ENCODE results near the gene USP27X. TPM values are rescaled to one million over a fixed set of nuclear protein-coding genes. Genes with fewer than 3 reads are reported as not detected.

Gene USP27X
- total and polyA plus RNA-seq, 2 donors = 2.5 to 2.9 TPM

Other genes starting within 250 kb of the USP27X start
- gene PAGE1, start 183.5 kb upstream of the USP27X start, total RNA-seq = not detected
- not detected for gene PAGE1, start 183.5 kb upstream of the USP27X start, polyA plus RNA-seq
- 0.80 TPM for gene PAGE4, start 50.2 kb upstream of the USP27X start, total RNA-seq
- 1.2 TPM for gene PAGE4, start 50.2 kb upstream of the USP27X start, polyA plus RNA-seq
- gene CLCN5, start 43.1 kb downstream of the USP27X start, total RNA-seq = 2.6 TPM
- gene CLCN5, start 43.1 kb downstream of the USP27X start, polyA plus RNA-seq = 1.6 TPM